SW480 (cell line): ENCODE results near the gene U2AF1.
"Not testable (repeated sequence)": the region's sequence is repeated elsewhere in the genome, so short reads cannot be mapped to it uniquely, and the experiment has no call there.

Experiments
- DNase-seq: peaks from one replicate; pipeline ENCODE4 v3.0.0-alpha.2; 2016; ENCODE audit warnings: low spot score

U2AF1 gene

GRCh38 chr21:43076643-43077042, 30.7 kb downstream of the U2AF1 start:
- not testable (repeated sequence) for DNase-seq

GRCh38 chr21:43076023-43076637, 31.2 kb downstream of the U2AF1 start:
- DNase-seq: not testable (repeated sequence)

GRCh38 chr21:43075170-43076022, 32.0 kb downstream of the U2AF1 start, which contains the start of gene CBS:
Gene CBS, minus strand, starts transcription at chr21:43075835. Its CDS starts 3,642 bp downstream, at chr21:43072193.
- DNase-seq: not testable (repeated sequence)

- DNase-seq: not testable (repeated sequence)
Observed at GRCh38 chr21:43074401-43075169, 32.8 kb downstream of the U2AF1 start.

- DNase-seq: not testable (repeated sequence)
Observed at GRCh38 chr21:43072742-43073141, 34.6 kb downstream of the U2AF1 start.

- not testable (repeated sequence) for DNase-seq
Observed at GRCh38 chr21:43069682-43070081, 37.7 kb downstream of the U2AF1 start.

- DNase-seq: not testable (repeated sequence)
Observed at GRCh38 chr21:43068065-43068464, 39.3 kb downstream of the U2AF1 start.

GRCh38 chr21:43066690-43067089, 40.7 kb downstream of the U2AF1 start:
- DNase-seq: not testable (repeated sequence)

GRCh38 chr21:43065991-43066390, 41.4 kb downstream of the U2AF1 start:
- not testable (repeated sequence) for DNase-seq

GRCh38 chr21:43064265-43064917, 43.0 kb downstream of the U2AF1 start:
- DNase-seq: not testable (repeated sequence)

GRCh38 chr21:43062955-43063664, 44.3 kb downstream of the U2AF1 start:
- DNase-seq: not testable (repeated sequence)

GRCh38 chr21:43053112-43053511, 54.3 kb downstream of the U2AF1 start:
- not testable (repeated sequence) for DNase-seq

GRCh38 chr21:43045876-43046821, 61.2 kb downstream of the U2AF1 start:
- DNase-seq: not testable (repeated sequence)

- not testable (repeated sequence) for DNase-seq
Observed at GRCh38 chr21:43045165-43045875, 62.0 kb downstream of the U2AF1 start.

- DNase-seq: not testable (repeated sequence)
Observed at GRCh38 chr21:43044547-43044946, 62.8 kb downstream of the U2AF1 start.

- not testable (repeated sequence) for DNase-seq
Observed at GRCh38 chr21:43043291-43043690, 64.1 kb downstream of the U2AF1 start.
